EL (cell line): ENCODE measurements around the gene RNF145.

Experiments used
- DNase-seq: peaks from one replicate; pipeline ENCODE4 v3.0.0-alpha.2; 2016

Gene RNF145

DNA sequence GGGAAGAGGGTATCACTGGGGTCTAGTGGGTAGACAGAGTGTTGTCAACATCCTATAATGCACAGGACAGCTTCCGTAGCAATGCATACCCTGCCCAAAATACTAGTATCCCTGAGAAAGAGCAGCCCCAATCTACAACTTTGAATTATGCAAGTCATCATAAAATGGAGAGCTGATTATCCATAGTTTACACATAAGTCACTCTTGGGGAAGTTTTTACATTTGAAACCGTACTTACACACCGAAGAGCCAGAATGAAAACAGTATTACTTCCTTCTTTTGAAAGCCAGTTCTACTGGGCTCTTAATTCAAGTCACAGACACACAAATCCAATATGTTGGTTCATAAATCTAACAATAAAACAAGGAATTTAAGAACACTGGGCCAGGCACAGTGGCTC lies 21.6 kb downstream of the RNF145 start:
- no peak for DNase-seq

DNA sequence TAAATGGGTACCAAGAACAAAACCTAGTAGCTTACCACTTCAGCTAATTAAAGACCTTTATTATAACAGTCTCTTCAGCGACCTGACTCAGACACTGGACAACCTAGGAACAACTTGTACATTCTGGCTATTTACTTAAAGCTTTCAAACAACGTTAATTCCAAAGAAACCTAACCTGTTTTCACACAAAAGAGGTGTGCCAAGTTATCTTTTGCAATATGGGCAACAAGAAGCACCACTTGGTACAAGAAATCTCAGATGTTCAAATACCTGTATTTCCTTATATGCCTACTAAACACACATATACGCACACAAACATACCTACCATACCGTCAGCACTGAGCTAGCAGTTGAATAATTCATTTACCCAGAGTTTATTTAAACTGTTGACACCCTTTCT lies 23.0 kb downstream of the RNF145 start:
- no peak for DNase-seq

DNA sequence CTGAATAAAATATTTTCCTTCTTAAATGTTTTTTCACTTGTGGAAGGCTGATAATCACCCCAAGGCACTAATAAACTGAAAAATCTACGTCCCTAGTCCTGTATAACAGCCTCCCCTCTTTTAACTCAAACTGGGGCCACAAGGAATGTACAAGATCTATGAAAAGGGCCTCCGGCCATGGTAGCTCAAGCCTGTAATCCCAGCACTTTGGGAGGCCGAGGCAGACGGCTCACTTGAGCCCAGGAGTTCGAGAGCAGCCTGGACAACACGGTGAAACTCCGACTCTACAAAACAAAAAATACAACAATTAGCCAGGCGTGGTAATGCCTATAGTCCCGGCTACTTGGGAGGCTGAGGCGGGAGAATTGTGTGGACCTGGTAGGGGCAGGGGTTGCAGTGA lies 23.6 kb downstream of the RNF145 start:
- no peak for DNase-seq

DNA sequence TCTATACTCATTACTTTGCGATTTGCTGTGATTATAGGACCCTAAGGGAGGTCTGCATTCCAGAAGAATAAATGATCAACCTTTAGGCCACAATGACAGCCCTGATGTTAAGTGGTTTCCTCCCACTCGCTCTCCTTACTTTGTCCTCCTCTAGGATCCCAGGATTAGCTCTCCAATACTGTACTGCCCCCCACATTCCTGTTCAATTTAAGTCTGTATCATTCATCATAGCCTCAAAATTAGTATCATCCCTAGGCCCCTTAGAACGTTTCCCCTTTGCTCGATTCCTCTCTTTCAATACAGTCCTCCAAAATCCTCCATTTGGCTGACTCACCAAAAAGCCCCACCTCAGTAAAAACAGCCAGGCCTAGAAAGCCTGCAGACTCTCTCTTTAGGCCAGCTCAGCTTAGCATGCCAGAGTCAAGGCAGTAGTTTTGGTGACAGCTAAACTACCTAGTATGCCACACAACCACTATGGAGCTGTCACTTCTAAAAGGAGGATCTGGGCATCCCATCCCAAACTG lies 24.4 kb downstream of the RNF145 start:
- peak; percentile 96 for DNase-seq

DNA sequence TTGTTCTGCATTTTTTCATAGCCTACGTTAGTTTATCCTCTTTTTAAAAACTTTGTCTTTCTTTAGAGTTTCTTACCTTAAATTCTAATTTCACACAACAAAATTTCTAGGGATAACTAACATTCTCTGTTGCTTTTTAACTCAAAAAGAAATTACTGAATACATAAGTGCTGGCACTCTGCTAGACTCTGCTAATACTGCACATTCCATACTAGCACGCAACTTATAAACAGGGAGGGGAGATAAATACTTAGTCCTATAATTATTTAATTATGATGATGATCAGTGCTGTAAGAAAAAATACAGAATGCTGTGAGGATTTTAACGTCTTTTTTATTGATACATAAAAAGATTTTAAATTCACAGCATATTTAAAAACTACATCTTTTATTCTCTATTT lies 25.1 kb downstream of the RNF145 start:
- DNase-seq, result peak; percentile 50

DNA sequence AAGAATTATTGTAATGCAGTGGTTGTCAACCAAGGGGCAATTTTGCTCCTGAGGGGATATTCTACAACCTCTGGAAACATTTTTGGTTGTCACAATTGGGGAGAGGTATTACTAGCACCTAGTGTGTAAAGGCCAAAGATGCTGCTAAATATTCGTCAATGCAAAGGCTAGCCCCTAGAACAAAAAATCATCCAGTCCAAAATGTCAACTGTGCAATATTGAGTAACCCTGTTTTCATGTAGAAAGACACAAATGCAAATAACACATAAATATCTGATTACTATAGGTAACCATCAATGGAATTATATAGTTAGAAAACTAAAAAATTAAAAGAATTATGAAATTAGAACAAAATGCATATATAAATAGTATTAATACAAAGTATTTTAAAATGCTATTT lies 26.1 kb downstream of the RNF145 start:
- no peak for DNase-seq

DNA sequence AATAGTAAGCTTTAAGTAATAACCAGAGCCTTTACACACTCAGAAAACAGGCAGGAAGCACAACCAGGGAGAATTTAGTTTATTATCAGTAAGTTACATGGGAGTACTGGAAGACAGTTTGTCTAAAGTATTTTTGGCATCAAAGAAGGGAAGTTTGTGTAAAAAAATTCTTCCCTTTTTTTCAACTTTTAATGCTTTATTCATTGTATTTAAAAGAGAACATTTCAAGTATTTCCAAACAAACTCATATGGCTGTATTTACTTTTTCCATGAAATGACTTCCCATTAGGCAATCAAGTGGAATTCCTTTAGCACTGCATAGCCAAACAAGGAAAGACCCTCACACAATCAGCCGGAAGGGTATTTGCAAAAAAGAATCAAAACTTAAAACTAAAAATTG lies 26.7 kb downstream of the RNF145 start:
- peak; percentile 57 for DNase-seq

DNA sequence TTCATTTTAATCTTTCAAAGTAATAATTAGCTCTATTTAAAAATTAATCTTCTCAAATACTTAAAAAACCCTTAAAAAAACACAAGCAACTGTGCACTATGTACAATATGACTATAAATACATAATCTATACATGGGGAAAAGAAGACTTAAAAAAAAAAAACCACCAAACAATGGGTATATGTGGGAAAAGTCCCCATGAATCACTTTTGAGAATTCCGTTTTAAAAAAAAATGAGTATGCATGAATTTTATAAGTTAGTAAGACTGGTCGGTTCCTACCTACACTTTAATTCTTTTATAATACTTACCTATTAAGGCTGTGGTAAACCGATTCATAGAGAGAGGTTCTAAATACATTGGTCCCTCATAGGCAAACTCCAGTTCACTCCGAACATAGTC lies 27.7 kb downstream of the RNF145 start:
- no peak for DNase-seq

DNA sequence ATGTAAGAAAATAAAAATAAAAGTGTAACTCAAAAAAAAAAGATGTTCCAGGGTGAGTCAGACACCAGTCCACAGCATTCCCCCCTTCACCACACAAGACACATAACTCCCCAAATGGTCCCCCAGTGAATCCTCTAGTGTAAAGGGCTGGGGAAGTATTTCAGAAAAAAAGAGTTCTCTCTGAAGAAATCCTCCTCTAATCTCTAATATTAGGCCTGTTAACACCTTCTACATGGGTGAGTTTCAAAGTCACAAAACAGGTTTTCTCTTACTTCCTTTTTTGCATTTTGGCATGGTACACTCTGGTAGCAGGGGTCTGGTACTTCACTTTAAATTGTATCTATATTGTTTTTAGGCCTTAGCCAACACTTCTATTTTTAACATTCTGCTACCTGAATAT lies 28.2 kb downstream of the RNF145 start:
- peak; percentile 48 for DNase-seq

DNA sequence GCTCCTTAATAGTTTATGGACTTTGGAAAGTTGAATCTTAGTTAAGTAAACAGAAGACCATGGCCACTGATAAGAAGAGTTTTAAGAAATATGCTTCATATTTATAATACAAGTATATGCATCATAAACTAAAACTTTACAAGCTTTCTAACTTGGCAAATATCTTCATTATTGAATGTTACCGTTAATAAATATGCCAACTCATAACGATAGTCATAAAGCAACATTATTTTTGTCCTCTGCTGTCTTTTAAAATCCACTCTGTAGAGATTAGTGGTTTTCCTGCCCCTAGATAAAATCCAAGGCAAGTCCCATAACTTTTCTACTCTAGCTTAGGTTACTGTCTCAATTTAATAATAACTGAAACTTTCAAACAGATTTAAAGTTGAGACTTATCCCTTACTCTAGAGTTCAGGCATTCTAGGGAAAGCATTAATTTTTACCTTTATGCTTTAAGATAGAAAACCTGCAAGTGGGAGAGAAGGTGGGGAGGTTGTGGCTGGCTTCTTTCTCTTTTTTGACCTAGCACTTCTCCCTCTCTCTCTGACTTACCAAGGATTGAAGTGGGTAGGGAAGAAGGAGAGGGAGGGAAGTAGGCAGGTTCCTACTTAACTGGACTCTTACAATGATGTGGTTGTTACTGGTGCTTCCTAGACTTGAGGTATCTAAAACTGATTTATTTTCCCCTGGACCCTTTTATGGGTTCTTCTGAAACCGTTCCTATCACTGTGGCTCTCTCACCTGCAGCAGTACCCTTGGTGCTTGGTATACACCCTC lies 29.6 kb downstream of the RNF145 start:
- DNase-seq, result no peak

DNA sequence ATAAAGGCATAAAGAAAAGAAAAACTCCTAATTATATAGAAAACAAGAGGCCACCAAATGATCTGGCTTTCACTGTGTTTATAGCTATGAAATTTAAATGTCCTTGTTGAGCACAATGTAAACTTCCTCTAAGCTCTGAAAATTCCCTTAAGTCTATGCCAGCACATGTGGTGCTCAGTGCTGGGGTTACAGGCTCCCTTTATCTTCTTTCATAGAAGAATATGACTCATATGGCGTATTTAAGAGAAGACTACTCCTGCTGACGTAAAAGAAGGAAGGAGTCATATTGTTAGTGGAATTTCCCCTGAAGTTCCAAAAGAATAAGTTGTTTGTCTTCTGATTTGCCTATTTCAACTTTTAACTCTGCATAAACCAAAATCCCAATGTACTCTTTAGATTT lies 30.4 kb downstream of the RNF145 start:
- peak; percentile 94 for DNase-seq

DNA sequence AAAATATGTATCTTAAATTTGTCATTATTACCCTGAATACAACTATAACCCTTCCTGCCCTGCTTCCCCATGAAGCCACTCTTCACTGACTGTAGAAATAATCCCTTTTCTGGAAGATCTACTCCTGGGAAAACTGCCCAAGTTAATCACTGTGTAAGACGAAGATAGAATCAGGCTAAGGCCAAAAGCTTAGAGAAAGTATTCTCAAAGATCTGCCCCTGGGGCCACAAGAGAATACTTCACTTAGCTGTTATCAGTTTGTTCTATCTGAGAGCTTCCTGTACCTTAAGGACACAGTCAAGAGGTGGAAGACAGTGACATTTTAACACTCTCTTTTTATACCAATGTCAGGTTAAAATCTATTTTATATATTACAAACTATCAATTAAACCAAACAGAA lies 33.8 kb downstream of the RNF145 start:
- peak; percentile 54 for DNase-seq

DNA sequence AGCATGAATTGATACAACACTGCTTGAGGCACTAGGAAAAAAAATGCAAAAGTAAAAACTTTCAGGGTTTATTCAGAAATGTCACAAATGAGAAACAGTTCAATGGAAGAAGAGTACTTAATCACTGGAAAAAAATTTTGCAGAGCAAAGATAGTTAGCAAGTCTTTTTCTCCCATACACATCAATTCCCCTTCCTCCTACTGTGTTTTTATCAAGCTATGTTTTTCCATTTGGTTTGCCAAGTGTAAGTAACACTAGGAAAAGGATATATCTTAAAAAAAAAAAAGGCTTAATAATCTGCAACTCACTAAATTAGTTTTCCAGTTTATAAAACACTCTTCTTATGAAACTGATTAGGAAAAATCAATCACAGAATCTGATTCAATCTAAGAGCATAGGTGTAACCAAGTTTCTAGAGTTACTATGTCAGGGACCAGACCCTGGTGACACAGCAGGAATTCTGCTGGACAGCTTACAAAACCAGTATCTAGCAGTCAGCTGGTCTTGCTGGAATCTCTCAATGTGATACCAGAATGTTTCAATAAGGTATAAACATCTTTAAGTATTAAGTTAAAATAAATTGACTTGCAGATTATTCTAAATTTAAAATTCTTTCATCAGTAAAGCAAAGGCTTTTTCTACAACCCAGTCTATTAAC lies 34.7 kb downstream of the RNF145 start:
- no peak for DNase-seq

DNA sequence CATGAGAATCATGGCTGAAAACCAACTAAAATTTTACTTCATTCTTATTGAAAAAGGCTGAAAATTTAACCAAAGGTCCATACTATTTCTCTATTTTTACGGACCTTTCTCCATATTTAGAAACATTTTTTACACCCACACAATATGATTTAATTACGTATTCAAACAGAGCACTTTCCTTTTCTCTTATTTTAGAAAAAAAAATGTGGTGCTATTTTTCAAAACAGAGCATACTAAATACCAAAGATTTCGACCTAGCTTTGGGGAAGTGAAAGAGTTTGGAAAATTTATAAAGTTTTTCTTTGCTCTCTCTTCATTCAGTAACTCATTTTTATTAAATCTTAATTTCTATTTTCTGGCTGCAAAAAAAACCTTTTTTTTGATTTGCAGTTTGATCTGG lies 38.1 kb downstream of the RNF145 start:
- no peak for DNase-seq

DNA sequence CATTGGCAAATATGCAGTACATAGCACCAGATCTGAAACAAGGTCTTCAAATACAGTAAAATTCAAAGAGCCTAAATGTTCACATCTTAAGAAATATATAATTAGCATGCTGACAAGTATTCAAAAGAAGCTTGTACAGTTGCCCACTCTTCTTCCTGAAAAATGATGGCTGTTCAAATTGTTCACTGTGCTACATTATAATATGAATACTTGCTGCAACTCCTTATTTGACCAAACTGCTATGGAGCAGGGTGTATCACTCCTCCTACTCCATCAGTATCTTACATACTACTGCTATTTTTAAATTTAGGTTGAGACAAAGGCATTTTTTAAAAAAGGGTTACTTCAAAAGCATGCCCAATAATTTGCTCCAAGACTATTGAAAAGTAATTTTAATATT lies 39.3 kb downstream of the RNF145 start:
- DNase-seq, result no peak

DNA sequence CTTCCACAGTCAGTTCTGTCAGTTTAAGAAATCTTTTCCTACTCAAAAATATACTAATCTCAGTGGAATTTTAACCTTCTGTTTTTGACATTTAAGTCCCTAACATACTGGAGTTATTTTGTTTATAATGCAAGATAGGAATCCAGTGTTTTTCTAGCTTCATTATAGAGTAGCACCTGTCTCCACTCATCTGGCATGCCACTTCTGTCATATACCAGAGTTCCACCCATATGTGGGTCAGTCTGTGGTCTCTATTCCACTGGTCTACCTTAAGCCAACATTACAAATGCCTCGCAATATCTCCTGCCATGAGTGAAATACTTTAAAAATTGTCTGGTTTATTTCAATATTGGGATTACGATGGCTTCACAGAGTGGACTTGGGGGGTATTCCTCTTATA lies 42.9 kb downstream of the RNF145 start:
- DNase-seq, result no peak

DNA sequence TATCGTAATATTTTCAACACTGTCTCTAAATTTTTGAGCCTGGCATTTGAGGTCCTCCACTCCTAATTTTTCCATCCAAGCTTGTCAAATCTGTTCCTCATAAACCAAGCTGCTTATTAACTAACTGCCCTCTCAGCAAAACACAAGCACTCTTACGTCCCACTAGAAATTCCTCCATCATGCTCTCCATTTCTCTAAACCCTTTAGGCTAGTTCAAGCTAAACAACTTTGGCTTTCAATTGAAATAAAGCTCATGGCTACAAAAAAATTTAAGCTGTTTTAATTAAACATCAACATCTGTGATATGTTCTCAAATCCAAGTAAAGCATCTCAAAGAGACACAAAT lies 45.7 kb downstream of the RNF145 start:
- no peak for DNase-seq

DNA sequence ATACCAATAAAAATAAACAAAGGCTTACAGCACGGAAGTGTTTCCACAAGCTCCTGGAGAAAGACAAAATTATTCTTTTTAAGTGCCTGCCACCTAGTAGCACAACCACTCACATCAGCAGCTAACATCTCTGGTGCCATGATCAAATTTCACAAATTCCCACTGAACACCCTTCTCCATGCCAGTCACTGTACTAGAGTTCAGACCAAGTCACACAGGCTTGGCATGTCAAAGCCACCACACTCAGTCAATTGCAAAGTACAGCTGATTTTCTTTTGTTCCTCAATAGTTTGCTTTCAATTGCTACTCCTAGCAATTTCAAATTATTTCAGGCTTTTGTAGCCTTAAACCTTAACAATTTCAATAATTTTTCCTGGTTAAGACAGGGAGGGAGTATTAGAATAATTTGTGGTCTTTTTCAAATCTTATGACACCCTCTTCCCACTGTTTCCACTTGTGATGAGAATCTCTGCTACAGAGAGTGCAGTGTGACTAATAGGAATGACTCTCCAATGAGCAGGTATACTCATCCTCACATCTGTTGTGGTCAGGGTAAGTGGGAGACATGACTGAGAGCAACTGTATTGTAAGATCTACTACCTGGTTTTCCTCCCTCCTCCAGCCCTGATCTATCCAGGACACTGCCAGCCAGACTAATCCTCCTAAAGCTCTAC lies 46.2 kb downstream of the RNF145 start:
- DNase-seq, result peak; percentile 88

DNA sequence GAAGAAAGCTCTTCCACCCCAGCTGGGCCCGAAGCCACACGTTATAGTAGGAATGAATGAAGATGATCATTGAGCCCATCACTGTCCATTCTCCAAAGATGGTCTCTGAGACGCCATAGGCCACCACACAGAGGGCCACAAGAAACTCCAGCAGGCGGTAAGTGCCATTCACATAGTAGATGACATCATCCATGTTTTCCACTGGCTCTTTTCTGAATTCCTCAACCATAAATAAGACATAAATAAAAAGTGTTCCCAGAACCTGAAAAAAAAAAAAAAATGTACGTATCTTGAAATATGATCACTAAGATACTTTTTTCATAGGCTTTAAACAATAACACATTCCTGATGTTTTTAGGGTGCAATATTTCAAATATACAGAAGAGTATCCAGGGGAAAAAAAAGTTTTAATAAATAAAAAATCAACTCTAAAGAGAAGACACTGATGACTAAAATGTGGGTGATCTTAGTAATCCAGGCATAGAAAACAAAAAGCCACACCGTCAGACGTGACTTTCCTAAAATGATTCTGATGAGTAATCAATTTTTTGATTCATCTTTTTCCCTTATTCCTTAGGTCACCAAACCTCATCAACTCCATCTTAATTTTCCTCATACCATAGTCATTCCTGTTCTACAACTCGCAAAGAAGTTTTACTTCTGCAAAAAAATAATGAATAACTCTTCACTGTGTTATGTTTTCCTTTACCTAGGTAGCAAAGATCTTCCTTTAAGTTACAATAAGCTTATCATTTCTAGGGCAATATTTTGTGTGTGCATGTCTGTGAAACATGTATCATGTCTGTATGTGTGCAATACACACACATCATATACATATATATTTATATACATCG lies 47.8 kb downstream of the RNF145 start:
- DNase-seq, result peak; percentile 25

DNA sequence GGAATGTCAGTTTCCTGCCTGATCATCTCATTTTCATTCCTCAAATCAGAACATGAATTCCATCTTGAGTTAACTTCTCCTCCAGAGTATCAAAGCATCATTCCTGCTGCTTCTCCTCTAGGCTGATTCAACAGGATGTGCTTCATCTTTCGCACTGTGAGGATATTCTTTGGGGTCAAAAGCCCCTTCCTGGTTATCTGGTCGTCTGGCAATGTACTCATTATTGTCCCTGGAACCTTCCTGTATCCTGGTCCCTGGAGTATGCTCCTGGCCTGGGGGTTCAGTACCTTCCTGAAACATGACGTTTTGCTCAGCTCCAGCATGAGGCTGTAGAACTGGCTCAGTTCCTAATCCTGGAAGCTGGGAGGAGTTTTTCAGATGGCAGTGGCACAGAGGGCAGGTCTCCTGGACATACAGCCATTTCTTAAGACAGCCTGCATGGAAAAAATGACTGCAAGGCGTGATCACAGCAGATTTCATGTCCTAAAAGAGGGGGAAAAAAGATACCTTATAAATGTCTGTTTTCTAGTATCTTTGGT lies 50.7 kb downstream of the RNF145 start:
- DNase-seq, result peak; percentile 54

DNA sequence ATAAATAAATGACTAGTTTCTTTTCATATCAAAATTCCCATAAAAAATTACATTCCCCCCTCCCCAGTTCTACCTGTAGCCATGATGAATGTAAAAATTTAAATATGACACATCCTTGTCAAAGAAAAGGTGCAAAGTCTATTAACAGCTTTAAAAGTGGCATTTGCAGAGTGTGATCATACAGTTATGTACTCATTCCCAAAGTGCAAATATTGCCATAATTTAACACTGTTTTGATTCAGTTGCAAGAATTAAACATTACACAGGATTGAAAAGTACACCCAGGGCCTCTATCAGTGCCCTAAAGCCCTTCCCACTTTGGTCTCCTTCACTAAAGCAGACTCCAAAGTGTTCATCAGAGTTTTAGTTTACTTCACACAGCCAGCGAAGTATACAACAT lies 51.8 kb downstream of the RNF145 start:
- DNase-seq, result no peak

DNA sequence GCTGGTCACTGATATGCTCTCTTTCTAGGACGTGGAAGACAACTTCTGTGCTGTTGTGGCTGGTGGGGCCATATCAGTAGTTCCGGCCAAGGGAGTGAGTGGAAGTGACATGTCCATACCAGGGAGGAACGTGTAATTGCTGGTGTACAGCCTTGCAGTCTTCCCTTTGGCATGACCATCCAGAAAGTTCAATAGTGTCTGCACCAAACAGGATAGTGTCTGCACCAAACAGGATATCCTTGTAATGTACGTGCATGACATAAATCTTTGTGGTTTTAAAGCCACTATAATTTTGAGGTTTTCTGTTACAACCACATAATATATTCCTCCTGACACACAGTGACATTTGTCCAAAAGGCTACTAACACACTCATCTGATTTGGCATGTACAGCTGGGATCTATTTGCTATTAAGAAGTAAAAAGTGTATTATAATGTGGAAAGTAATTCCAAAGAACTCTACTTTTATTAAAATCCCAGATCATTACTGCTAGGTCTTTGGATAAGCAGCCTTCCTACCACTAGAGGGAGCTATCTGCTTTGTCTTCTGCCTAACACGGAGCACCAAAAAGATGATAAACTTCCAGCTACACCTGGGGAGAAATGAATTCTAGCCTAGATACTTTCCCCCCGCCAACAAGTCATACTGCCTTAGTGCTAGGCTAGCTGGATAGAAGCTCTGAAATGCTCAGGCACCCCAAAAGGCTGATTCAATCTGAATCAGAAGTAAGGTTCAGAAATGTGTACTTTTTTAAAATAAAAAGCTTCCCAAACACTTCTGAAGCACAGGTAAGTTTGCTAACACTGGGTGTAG lies 52.7 kb downstream of the RNF145 start:
- peak; percentile 70 for DNase-seq
